Measurements from ENCODE around the gene SYT1.

Gene SYT1

GRCh38 chr12:79046021-79046420 is 181.4 kb downstream of the SYT1 start:
- no peak overlapping the region for H3K4me3 ChIP-seq (ENCODE audit: low read length)
- no peak for TF ChIP-seq ZNF274 (IDR thresholded peaks at IDR 0.05; ENCODE audit: low read depth, low read length)

DNA sequence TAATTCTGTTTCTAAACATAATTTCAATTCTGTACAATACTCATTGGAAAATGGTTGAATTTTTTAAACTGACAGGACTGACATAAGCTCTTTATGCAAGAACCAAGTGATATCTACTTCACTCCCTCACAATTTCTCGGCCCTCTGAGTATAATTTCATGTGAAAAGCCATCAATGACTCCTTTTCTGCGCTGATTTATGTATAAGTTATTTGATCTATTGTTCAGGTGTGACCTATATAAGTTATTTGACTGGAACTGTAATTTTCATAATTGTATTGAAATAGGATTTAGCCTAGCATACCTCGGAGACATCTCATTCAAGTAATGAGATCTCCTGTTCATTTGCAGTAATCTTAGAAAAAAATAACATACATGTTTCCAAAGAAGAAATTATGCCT is 184.4 kb downstream of the SYT1 start:
- TF ChIP-seq ZNF274 (IDR thresholded peaks at IDR 0.05; ENCODE audit: low read depth, low read length) = no peak
- H3K4me3 ChIP-seq (ENCODE audit: low read length) = no peak overlapping the region

GRCh38 chr12:79053394-79053793 is 188.8 kb downstream of the SYT1 start:
- no peak for TF ChIP-seq ZNF274 (IDR thresholded peaks at IDR 0.05; ENCODE audit: low read depth, low read length)
- H3K4me3 ChIP-seq (ENCODE audit: low read length) = no peak overlapping the region

DNA sequence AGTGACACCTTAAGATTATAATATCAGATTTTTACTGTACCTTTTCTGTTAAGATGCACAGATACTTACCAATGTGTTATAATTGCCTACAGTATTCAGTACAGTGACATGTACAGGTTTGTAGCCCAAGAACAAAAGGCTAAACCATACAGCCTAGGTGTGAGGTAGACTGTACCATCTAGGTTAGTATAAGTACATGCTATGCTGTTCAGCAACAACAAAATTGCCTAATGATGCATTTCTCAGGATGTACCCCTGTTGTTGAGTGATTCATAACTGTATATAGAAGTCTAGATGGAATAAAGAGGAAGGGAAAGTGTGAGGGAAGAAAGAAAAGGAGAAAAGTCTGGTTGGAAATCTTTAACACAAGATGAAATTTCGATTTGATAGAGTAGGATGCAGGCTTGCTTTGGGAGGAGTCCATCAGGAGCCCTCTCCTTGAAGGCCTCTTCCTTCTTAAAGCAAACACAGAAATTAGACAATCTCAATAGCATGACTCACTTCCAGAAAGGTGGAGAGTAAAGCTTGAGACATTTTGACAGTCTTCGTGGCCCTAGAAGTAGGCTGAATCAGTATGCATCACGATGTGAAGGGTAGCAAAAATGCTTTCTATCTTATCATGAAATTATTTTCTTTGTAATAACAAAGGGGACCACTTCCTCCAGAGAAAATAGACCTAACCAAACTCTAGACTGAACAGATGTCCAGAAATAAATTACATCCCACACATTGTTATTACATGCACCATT is 191.5 kb downstream of the SYT1 start:
- no peak for TF ChIP-seq ZNF274 (IDR thresholded peaks at IDR 0.05; ENCODE audit: low read depth, low read length)
- no peak overlapping the region for H3K4me3 ChIP-seq (ENCODE audit: low read length)

DNA sequence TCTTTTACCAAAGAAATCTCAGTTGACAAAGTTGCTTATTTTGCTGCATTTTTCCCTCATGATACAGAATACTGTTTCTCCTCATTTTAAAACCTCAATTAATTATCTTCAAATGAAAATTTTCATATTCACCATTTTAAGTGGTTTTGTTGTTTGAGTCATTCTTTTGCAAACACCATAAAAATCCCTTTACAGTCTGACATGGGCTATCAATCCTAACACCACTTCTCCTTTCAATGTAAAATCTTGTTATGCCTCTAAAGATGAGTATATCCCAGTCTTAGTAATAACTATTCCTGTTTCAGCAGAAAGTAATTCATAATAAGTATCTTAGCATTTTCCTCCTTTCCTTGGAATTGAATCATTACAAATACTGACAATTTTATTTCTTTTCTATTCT is 192.2 kb downstream of the SYT1 start:
- no peak for TF ChIP-seq ZNF274 (IDR thresholded peaks at IDR 0.05; ENCODE audit: low read depth, low read length)
- no peak overlapping the region for H3K4me3 ChIP-seq (ENCODE audit: low read length)

GRCh38 chr12:79057540-79057939 is 193.0 kb downstream of the SYT1 start:
- H3K4me3 ChIP-seq (ENCODE audit: low read length) = no peak overlapping the region
- TF ChIP-seq ZNF274 (IDR thresholded peaks at IDR 0.05; ENCODE audit: low read depth, low read length) = no peak

GRCh38 chr12:79058342-79058741 is 193.8 kb downstream of the SYT1 start:
- no peak overlapping the region for H3K4me3 ChIP-seq (ENCODE audit: low read length)
- TF ChIP-seq ZNF274 (IDR thresholded peaks at IDR 0.05; ENCODE audit: low read depth, low read length) = no peak

DNA sequence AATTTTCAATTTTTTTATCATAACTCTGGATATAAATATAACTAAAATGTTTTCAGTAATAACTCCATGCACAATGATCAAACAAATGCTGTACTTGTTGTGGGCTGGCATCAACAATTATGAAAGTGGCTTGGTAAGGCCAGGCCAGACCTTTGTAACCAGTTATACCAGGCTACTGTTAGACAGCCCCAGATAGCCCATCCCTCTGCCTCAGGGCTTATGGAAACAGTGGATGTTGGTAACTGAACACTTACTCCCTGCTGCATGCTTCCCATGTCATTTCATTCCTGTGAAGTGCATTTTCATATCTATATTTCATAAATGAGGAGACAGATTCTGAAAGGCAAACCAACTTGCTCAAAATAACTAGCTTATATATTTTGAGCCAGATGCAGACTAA is 195.0 kb downstream of the SYT1 start:
- H3K4me3 ChIP-seq (ENCODE audit: low read length) = no peak overlapping the region
- TF ChIP-seq ZNF274 (IDR thresholded peaks at IDR 0.05; ENCODE audit: low read depth, low read length) = no peak

GRCh38 chr12:79063258-79063657 is 198.7 kb downstream of the SYT1 start:
- TF ChIP-seq ZNF274 (IDR thresholded peaks at IDR 0.05; ENCODE audit: low read depth, low read length) = no peak
- H3K4me3 ChIP-seq (ENCODE audit: low read length) = no peak overlapping the region

DNA sequence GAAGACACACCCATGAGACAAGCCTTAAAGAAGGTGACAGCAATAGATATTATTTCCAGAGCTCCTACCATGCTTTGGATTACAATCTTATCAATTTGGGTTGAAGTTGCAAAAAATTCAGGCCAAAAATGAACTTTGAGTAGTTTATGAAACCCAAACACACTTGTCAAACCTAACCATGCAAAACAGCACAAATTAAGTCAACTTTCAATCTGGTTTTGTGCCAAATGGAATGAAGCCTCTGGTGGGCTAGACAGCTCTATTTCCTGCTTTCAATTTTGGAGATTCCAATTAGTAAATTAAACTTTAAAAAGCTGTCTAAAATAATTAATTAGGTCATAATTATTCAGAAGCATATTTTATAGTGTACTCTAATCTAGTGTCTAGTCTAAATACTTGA is 203.4 kb downstream of the SYT1 start:
- no peak for TF ChIP-seq ZNF274 (IDR thresholded peaks at IDR 0.05; ENCODE audit: low read depth, low read length)

GRCh38 chr12:79069009-79069408 is 204.4 kb downstream of the SYT1 start:
- H3K4me3 ChIP-seq (ENCODE audit: low read length) = no peak overlapping the region
- no peak for TF ChIP-seq ZNF274 (IDR thresholded peaks at IDR 0.05; ENCODE audit: low read depth, low read length)

More for the DNA sequence above, 203.4 kb downstream of the SYT1 start:
- no peak overlapping the region for H3K4me3 ChIP-seq (ENCODE audit: low read length)

GRCh38 chr12:79071498-79071897 is 206.9 kb downstream of the SYT1 start:
- TF ChIP-seq ZNF274 (IDR thresholded peaks at IDR 0.05; ENCODE audit: low read depth, low read length) = no peak
- no peak overlapping the region for H3K4me3 ChIP-seq (ENCODE audit: low read length)

GRCh38 chr12:79073506-79073905 is 208.9 kb downstream of the SYT1 start:
- TF ChIP-seq ZNF274 (IDR thresholded peaks at IDR 0.05; ENCODE audit: low read depth, low read length) = no peak
- no peak overlapping the region for H3K4me3 ChIP-seq (ENCODE audit: low read length)

- no peak for TF ChIP-seq ZNF274 (IDR thresholded peaks at IDR 0.05; ENCODE audit: low read depth, low read length)
- H3K4me3 ChIP-seq (ENCODE audit: low read length) = no peak overlapping the region
Measured at GRCh38 chr12:79082595-79082994, 218.0 kb downstream of the SYT1 start.

- TF ChIP-seq ZNF274 (IDR thresholded peaks at IDR 0.05; ENCODE audit: low read depth, low read length) = no peak
- no peak overlapping the region for H3K4me3 ChIP-seq (ENCODE audit: low read length)
Measured at GRCh38 chr12:79083181-79083580, 218.6 kb downstream of the SYT1 start.

All from GM08714 (cell line).